Renal cortical epithelial cell (primary cell): ENCODE data around the gene SLC22A1. TPM values are rescaled to one million over a fixed set of nuclear protein-coding genes. Genes with fewer than 3 reads are reported as not detected.
"Not testable (repeated sequence)": the region's sequence is repeated elsewhere in the genome, so short reads cannot be mapped to it uniquely, and the experiment has no call there.

Source experiments
- DNase-seq: peaks from one replicate; pipeline ENCODE4 v3.0.0-alpha.2; 2011; ENCODE audit warnings: low read depth
- total RNA-seq: library from RNA; depleted of rRNA; stranded (reverse); fragments of >200 nt; gene quantifications from 2 replicates; pipeline ENCODE4 v1.2.3, GENCODE V29; 2014

The SLC22A1 gene
- total RNA-seq, 1 donor from 2014 or later = 0.50 TPM

DNA sequence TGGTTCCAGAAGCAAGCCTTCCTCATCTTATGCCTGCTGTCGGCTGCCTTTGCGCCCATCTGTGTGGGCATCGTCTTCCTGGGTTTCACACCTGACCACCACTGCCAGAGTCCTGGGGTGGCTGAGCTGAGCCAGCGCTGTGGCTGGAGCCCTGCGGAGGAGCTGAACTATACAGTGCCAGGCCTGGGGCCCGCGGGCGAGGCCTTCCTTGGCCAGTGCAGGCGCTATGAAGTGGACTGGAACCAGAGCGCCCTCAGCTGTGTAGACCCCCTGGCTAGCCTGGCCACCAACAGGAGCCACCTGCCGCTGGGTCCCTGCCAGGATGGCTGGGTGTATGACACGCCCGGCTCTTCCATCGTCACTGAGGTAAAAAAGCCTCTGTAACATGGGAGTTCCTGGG, 366 bp downstream of the SLC22A1 start:
- no peak for DNase-seq

DNA sequence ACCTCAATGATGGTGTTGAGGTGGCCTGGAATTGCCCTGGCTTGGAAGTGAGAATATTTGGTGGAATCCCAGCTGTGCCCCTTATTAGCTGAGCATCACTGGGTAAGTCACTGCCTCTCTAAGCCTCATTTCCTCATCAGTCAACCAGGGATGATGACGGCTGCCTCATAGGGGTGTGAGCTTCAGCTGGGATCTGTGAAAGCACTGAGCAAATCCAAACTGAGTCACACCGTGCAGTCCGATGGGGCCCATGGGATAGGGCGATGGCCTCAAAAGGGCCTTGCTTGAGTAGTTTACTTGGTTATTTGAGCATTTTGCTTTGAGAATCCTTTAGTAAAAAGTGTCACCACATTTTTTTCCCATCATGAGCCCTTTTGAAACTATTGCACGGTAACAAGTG, 1.1 kb downstream of the SLC22A1 start:
- no peak for DNase-seq

GRCh38 chr6:160124007-160124406, 2.4 kb downstream of the SLC22A1 start:
- no peak for DNase-seq

- no peak for DNase-seq
Observed at GRCh38 chr6:160124605-160125004, 3.0 kb downstream of the SLC22A1 start.

GRCh38 chr6:160125105-160125504, 3.5 kb downstream of the SLC22A1 start:
- not testable (repeated sequence) for DNase-seq

DNA sequence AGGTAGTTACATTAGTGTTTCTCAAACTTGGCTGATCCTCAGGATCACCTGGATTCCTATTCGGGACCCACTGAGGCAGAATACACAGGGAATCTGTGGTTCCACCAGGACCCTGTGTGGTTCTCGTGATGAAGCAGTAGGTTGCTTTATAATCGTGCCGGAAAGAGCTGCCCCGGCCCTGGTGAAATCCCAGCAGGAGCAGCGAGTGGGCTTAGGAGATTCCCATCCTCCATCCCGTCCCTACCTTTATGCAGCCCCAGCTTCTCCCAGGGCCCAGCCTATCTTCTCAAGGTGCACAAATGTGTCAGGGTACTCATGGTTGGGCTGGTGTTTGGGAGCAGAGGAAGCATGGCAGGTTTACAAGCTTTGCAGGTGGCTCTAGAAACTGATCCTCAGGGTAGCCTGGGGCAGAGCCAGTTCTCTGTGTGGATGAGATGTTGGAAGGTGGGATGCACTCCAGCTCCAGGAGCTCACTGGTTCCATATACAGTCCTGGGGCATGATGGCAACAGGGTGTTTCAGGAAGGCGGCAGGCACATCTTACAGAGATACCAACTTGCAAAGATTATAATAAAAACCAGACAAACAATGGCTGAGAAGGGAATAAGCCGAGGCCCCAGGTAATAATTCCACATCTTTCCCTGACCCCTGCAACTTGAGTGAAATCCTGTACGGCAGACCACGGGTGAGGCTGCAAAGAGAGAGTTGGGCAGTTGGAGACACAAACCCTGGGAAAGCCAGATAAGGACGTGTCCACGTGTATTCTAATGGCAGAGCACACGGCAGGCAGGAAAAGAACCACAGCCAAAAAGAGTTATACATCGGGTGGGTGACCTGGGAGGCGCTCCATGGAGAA, 5.9 kb downstream of the SLC22A1 start:
- DNase-seq = no peak

DNA sequence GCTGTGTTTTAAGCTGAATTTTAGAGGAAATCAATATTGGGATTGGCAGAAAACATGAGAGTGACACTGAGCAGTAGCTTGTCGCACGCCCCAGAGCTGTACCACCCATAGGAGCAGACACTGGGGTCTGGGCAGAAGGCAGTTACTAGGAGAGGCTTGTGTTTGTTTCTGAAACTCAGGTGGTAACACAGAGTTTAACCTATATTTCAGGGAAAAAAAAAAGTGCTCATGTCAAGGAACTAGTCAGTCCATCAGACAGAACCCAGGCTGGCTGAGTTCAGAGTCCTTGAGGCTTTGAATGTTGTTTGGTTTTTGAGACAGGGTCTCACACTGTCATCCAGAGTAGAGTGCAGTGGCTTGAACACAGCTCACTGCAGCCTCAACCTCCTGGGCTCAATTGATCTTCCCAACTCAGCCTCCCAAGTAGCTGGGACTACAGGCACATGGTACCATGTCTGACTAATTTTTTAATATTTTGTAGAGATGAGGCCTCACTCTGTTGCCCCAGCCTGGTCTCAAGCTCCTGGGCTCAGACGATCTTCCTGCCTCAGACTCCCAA, 6.6 kb downstream of the SLC22A1 start:
- no peak for DNase-seq

DNA sequence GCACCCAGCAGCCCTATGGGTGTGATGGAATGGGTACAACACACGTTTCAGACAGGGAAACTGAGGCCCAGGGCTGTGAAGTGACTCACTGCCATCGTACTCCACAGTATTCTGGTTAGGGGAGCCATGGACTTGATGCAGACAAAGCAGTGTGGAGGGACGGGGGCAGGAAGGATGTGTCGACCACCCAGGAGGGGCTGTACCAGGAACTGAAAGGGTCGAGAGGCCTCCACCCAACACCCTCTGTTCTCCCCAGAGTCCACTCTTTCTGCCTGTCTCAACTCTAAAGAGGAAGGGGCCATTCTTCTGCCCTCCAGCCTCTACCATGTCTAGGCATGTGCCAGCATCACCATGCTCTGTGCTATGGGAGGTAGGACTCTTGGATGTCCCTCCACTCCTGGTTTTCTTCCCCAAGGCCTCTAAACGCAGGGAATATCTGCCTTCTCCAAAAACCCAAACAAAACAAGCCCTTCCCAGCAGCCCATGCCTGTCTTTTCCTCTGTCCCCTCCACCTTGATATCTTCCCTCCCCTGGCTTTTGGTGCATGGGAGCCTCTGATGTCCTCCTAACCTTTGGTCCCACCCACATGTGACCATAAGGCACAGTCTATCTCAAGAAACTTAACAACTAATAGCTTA, 7.4 kb downstream of the SLC22A1 start:
- no peak for DNase-seq

- DNase-seq = no peak
Observed at GRCh38 chr6:160129881-160130615, 8.4 kb downstream of the SLC22A1 start.

DNA sequence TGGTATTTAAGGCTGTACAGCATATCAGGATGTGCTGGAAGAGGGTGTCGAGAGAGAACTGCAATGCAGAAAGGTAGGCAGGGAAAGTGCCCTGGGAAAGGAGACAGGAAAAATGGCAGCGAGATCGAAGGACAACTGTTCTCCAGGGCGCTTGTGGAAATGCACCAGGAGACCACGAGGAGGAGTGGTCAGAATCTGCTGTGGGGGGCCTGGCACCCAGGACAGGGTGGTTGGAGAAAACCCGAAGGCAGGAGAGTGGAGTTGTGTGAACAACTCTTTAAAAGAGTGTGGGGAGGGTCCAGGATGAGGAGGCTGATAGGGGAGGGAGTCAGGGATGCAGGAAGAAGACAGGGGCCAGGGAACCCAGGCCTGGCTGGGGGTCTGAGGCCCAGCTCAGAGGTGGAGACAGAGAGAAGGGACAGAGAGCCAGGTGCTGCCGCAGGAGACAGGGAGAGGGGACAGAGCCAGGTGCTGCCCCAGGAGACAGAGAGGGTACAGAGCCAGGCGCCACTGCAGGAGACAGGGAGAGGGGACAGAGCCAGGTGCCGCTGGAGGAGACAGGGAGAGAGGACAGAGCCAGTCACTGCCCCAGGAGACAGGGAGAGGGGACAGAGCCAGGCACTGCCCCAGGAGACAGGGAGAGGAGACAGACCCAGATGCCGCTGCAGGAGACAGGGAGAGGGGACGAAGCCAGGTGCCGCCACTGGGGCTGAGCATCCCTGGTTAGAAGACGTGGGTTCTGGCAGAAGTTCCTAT, 9.3 kb downstream of the SLC22A1 start:
- no peak for DNase-seq

GRCh38 chr6:160131636-160132296, 10.2 kb downstream of the SLC22A1 start:
- no peak for DNase-seq

DNA sequence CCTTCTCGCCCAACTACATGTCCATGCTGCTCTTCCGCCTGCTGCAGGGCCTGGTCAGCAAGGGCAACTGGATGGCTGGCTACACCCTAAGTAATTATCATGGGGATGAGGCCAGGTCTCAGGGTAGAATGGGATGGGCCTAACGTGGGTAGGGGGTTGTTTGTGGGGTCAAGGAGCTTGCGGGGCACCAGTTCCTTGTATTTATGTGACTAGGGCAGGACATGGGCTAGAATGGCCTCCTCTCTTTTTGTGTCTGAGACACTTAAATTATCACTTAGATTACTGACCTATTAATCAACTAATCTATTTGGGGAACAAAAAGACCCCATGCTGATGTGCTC, 10.7 kb downstream of the SLC22A1 start:
- no peak for DNase-seq

DNA sequence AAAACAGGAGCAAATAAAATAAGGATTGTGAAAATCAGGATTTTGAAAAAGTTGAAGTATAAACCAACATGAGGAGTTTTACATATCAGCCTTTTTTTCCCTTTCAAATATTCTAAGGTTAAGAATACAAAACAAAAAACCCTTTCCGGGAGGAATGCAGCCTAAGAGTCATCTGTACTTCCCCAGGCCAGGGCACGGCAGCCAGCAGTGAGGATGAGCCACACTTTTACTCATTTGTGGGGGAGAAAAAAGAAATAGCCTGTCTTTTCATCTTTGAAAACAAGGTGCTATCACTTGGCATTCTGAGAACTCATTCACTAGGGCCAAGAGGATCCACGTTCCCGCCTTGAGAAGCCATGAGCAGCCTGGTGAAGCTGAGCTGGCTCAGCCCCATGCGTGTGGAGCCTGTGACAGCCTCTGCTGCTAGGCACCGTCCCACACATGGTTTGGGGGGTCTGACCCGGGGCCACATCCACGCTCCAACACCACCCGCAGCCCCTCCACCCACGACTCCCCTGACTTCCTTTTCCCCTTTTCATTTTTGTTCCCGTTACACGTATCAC, 11.2 kb downstream of the SLC22A1 start:
- no peak for DNase-seq

- DNase-seq = no peak
Observed at GRCh38 chr6:160133441-160134336, 12.1 kb downstream of the SLC22A1 start.

DNA sequence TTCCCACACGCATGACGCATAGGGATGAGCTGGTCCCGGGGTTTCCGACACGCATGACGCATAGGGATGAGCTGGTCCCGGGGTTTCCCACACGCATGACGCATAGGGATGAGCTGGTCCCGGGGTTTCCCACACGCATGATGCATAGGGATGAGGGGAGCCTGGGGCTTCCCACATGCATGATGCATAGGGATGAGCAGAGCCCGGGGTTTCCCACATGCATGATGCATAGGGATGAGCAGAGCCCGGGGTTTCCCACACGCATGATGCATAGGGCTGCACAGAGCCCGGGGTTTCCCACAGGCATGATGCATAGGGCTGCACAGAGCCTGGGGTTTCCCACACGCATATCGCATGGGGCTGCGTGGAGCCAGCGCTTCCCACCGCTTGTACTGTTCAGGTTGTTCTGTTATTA, 12.7 kb downstream of the SLC22A1 start:
- not testable (repeated sequence) for DNase-seq

DNA sequence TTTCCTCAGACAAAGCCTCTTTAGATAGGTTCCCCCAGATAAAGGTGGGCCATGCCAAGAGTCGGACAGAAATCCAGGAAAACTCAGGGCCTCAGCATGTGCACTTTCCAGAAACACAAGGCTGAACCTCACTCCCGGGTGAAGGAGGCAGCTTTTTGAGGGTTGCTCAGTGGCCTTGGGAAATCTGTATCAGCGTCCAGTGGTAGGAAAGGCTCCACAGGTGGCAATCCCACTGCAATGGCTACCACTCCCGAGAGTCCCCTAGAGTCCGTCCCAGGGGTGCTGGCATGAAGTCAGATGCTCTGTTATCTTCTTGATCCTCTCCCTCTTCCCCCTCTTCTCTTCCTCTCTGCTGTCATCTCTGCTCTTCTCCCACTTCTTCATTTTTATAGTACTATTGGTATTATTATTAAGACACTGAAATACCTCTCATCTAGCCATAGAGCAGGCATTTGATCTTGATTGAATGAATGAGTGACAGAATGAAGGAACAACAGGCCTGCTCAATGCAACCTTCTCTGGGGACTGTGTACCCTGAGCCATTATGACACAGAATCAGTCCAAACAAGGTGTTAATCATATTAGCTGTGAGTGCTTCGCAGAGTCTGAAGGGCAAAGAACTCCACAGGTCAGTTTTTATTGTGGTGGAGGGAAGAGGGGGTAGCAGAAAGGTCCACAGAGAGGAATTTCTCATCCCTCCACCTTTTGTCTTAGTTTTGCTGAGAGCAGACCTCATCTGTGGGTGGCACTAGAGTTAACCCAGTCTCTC, 13.3 kb downstream of the SLC22A1 start:
- DNase-seq = no peak

DNA sequence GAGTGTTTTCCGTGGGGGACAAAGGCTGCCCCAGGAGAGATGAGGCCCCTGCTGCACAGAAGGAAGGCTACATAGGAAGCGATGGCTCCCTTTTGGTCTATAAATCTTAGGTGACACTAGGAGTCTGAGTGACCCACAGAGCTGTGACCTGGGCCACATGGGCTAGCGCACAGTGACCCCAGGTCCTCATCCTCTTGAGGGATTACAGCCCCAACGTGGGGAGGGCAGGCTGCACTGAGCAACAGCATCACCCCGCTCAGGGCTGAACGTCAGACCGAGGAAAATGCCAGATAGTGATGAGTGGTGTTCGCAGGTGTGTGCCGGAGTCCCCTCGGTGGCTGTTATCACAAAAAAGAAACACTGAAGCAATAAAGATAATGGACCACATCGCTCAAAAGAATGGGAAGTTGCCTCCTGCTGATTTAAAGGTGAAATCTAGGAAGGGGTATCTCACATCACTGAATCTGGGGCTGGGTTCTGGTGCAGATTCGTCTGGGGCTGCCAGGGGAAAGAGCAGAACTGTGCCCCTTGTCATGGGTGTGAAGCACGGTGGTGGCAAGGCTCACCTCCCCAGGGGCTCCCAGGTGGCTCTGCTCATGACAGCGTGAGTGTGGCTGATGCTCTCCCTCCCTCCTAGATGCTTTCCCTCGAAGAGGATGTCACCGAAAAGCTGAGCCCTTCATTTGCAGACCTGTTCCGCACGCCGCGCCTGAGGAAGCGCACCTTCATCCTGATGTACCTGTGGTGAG, 14.5 kb downstream of the SLC22A1 start:
- DNase-seq = no peak
